ENCODE results near the gene MOV10.

- TF ChIP-seq CTCF (IDR thresholded peaks at IDR 0.05; ENCODE audit: extremely low read depth in 1 of 2, insufficient read depth in 1 of 2, low read depth in 1 of 2, low read length in 2 of 2) (no peak), EZH2 (IDR thresholded peaks at IDR 0.05; ENCODE audit: borderline replicate concordance, low read depth, low read length, severe bottlenecking) (no peak), POLR2AphosphoS5 (IDR thresholded peaks at IDR 0.05; ENCODE audit: insufficient read depth, low read depth, low read length) (no peak), MAX (IDR thresholded peaks at IDR 0.05; ENCODE audit: insufficient read depth, insufficient read length) (no peak), POLR2A (IDR thresholded peaks at IDR 0.05; ENCODE audit: low read depth, low read length) (no peak)
These were observed 34.0 kb downstream of the MOV10 start for GRCh38 chr1:112708489-112708888.
